HCT116 (cell line): ENCODE measurements around the gene SPRR1A. TPM values are rescaled to one million over a fixed set of nuclear protein-coding genes. Genes with fewer than 3 reads are reported as not detected.

Source experiments
- ATAC-seq: fragments of 200-7000 bp; cut with Tn5 transposase; 2 replicates; pipeline ENCODE4 v1.9.1; 2020; ENCODE audit warnings: mild to moderate bottlenecking, moderate library complexity
- BruUV-seq: library from RNA; stranded (reverse); fragments of 400-500 nt; replicated peaks from 2 replicates; lab custom pipeline; 2021; lab: Mats Ljungman, UMichigan
- CTCF ChIA-PET: fragments of 300-600 bp; sonication (Branson Sonifier 250); formaldehyde crosslinking; loops from one replicate; lab custom pipeline; 2021; ENCODE audit warnings: antibody characterized with exemption; lab: Charles Lee
- POLR2A ChIA-PET: fragments of 300-600, 350-600 bp; sonication (Branson Sonifier 250); formaldehyde crosslinking; loops from one replicate; lab custom pipeline; 2021; ENCODE audit warnings: antibody characterized with exemption; lab: Charles Lee
- RAD21 ChIA-PET, 2 experiments: fragments of 300-600 bp; sonication (Branson Sonifier 250); formaldehyde crosslinking; loops; one replicate each; lab custom pipeline; 2023; ENCODE audit warnings: low total read pairs in 2 of 2; ENCODE audit not compliant: uncharacterized antibody in 2 of 2, unreplicated experiment in 2 of 2, low non-redundant PET in 1 of 2; lab: Charles Lee
- DNase-seq: peaks from one replicate; pipeline ENCODE4 v3.0.0-alpha.2; 2010; ENCODE audit warnings: low read depth, low spot score
- H2AFZ ChIP-seq: fragments of 200-600 bp; shearing (Covaris generic), sonication (generic); 2 replicates; pipeline ENCODE4 v1.6.1; 2017; ENCODE audit warnings: low read depth, mixed run types, mixed read lengths, antibody characterized with exemption, low read length; ENCODE audit not compliant: poor library complexity, severe bottlenecking
- H3K27ac ChIP-seq: 2 replicates; pipeline ENCODE4 v1.5.1; 2012; ENCODE audit warnings: low read depth, low read length
- H3K27me3 ChIP-seq: fragments of 200-600 bp; sonication (generic); 2 replicates; pipeline ENCODE4 v1.6.1; 2016; ENCODE audit warnings: mixed run types, low read length, mixed read lengths; ENCODE audit not compliant: insufficient read depth
- H3K36me3 ChIP-seq, 2 experiments: fragments of 200-500 bp in 1 of 2; fragments of 200-600 bp in 1 of 2; sonication (Bioruptor generic) in 1 of 2; sonication (generic) in 1 of 2; 2 replicates each; pipeline versions ENCODE4 v1.5.1 to v1.6.1; 2014 to 2016; ENCODE audit warnings: low read length in 2 of 2, inconsistent platforms in 1 of 2, mixed read lengths in 1 of 2, mixed run types in 1 of 2; ENCODE audit not compliant: insufficient read depth in 2 of 2, control insufficient read depth in 1 of 2
- H3K4me1 ChIP-seq, 2 experiments: fragments of 200-600 bp in 1 of 2; sonication (generic) in 1 of 2; 2 replicates each; pipeline versions ENCODE4 v1.5.1 to v1.6.1; 2012 to 2017; ENCODE audit warnings: low read length in 2 of 2, inconsistent platforms in 1 of 2, mild to moderate bottlenecking in 1 of 2, mixed read lengths in 1 of 2, mixed run types in 1 of 2, moderate library complexity in 1 of 2; ENCODE audit not compliant: insufficient read depth in 2 of 2, control insufficient read depth in 1 of 2
- H3K4me2 ChIP-seq: fragments of 200-600 bp; sonication (generic); 2 replicates; pipeline ENCODE4 v1.6.1; 2017; ENCODE audit warnings: mixed run types, low read length, mixed read lengths
- H3K4me3 ChIP-seq, 2 experiments: fragments of 200-600 bp in 1 of 2; sonication (generic) in 1 of 2; replicated peaks in 1 of 2; 2 replicates each; pipeline ENCODE4 v1.5.1; 2011 to 2016; ENCODE audit warnings: low read length in 2 of 2, control low read depth in 1 of 2, low read depth in 1 of 2, mild to moderate bottlenecking in 1 of 2, mixed read lengths in 1 of 2, mixed run types in 1 of 2
- H3K79me2 ChIP-seq: fragments of 200-600 bp; sonication (generic); 2 replicates; pipeline ENCODE4 v1.6.1; 2017; ENCODE audit warnings: mild to moderate bottlenecking, mixed run types, low read length, moderate library complexity, mixed read lengths; ENCODE audit not compliant: insufficient read depth
- H3K9ac ChIP-seq: fragments of 200-600 bp; sonication (generic); 2 replicates; pipeline ENCODE4 v1.6.1; 2016; ENCODE audit warnings: low read length, mixed read lengths
- H3K9me2 ChIP-seq: fragments of 200-600 bp; sonication (generic), shearing (Covaris generic); 2 replicates; pipeline ENCODE4 v1.6.1; 2017; ENCODE audit warnings: mixed run types, mild to moderate bottlenecking, moderate library complexity; ENCODE audit not compliant: insufficient read depth
- H3K9me3 ChIP-seq, 2 experiments: fragments of 200-500 bp in 1 of 2; fragments of 200-600 bp in 1 of 2; sonication (Bioruptor generic) in 1 of 2; sonication (generic) in 1 of 2; 2 replicates each; pipeline ENCODE4 v1.6.1; 2014 to 2017; ENCODE audit warnings: low read length in 2 of 2, mixed read lengths in 2 of 2, inconsistent platforms in 1 of 2, low read depth in 1 of 2, mild to moderate bottlenecking in 1 of 2, mixed run types in 1 of 2, moderate library complexity in 1 of 2; ENCODE audit not compliant: control insufficient read depth in 1 of 2, insufficient read depth in 1 of 2
- H4K20me1 ChIP-seq: fragments of 200-600 bp; sonication (generic), shearing (Covaris generic); 2 replicates; pipeline ENCODE4 v1.6.1; 2017; ENCODE audit warnings: mixed run types, mild to moderate bottlenecking, moderate library complexity; ENCODE audit not compliant: insufficient read depth
- CBX3 ChIP-seq: IDR thresholded peaks from 2 replicates; pipeline ENCODE4 v1.6.1; 2012; ENCODE audit warnings: low read depth
- CTCF ChIP-seq, 3 experiments: fragments of 200-600 bp in 1 of 3; sonication (generic) in 1 of 3; IDR thresholded peaks in 2 of 3; conservative IDR thresholded peaks in 1 of 3; 2 replicates each; pipeline ENCODE4 v1.5.1; 2012 to 2017; ENCODE audit warnings: low read depth in 2 of 3, low read length in 2 of 3, antibody characterized with exemption in 1 of 3, borderline replicate concordance in 1 of 3, control low read depth in 1 of 3, mild to moderate bottlenecking in 1 of 3, mixed read lengths in 1 of 3, mixed run types in 1 of 3, moderate library complexity in 1 of 3; ENCODE audit not compliant: insufficient read depth in 1 of 3
- ELF1 ChIP-seq: IDR thresholded peaks from 2 replicates; pipeline ENCODE4 v1.6.1; 2012; ENCODE audit warnings: low read depth, borderline replicate concordance
- EZH2phosphoT487 ChIP-seq: fragments of 200-600 bp; IDR thresholded peaks from 2 replicates; pipeline ENCODE4 v1.6.1; 2018; ENCODE audit warnings: antibody characterized with exemption, borderline replicate concordance
- JUND ChIP-seq: IDR thresholded peaks from 2 replicates; pipeline ENCODE4 v1.6.1; 2012
- POLR2AphosphoS5 ChIP-seq: IDR thresholded peaks from 2 replicates; pipeline ENCODE4 v1.6.1; 2011; ENCODE audit warnings: mild to moderate bottlenecking, low read depth, low read length, moderate library complexity
- SIN3A ChIP-seq: IDR thresholded peaks from 2 replicates; pipeline ENCODE4 v1.6.1; 2012; ENCODE audit warnings: low read depth
- SP1 ChIP-seq: IDR thresholded peaks from 2 replicates; pipeline ENCODE4 v1.6.1; 2012; ENCODE audit warnings: low read depth
- ZNF274 ChIP-seq: fragments of 200-500 bp; sonication (Bioruptor generic); IDR thresholded peaks from 2 replicates; pipeline ENCODE4 v1.6.1; 2014; ENCODE audit warnings: mild to moderate bottlenecking, low read depth, low read length, inconsistent platforms
- intact Hi-C: fragments of 100-400 bp; cut with micrococcal nuclease; formaldehyde crosslinking; loops from 2 replicates; pipeline ENCODE4 v1.10.0; 2022
- total RNA-seq: library from RNA; stranded (reverse); gene quantifications from one replicate; pipeline ENCODE4 v1.2.1, GENCODE V29; 2021; ENCODE audit not compliant: unreplicated experiment

The SPRR1A gene
- total RNA-seq, 1 experiment from 2014 or later, result not detected

- no peak for TF ChIP-seq ELF1
- TF ChIP-seq SIN3A, result no peak
Measured at GRCh38 chr1:152970495-152970894, 13.4 kb upstream of the SPRR1A start, which contains the start of gene SPRR4 (continued).

- H3K4me2 ChIP-seq, result no peak overlapping the region
- H3K27ac ChIP-seq, result no peak overlapping the region
- BruUV-seq, result no TSS peak
- no peaks in the 10 kb centered on the region for H3K36me3 ChIP-seq
- H3K9me2 ChIP-seq, result no peaks in the 10 kb centered on the region
- ChIA-PET POLR2A (no interaction called here), RAD21 (no interaction called here), CTCF (no interaction called here)
- DNase-seq, result no peak
- H4K20me1 ChIP-seq, result no peaks in the 10 kb centered on the region
- no peaks in the 10 kb centered on the region for H3K9me3 ChIP-seq
- no peaks in the 10 kb centered on the region for H3K79me2 ChIP-seq
- no peak for ATAC-seq
- H2AFZ ChIP-seq, result no peak overlapping the region
- no peak overlapping the region for H3K9ac ChIP-seq
- TF ChIP-seq CTCF (IDR thresholded peaks at IDR 0.05 in 2 of 3, conservative IDR thresholded peaks at IDR 0.05 in 1 of 3; ENCODE audit: borderline replicate concordance in 1 of 3, insufficient read depth in 1 of 3, low read depth in 2 of 3, low read length in 2 of 3) (no peak), CBX3 (no peak), SP1 (no peak), JUND (no peak), POLR2AphosphoS5 (no peak), EZH2phosphoT487 (no peak), ZNF274 (no peak)
- intact Hi-C loops, result no loop called here
- H3K4me3 ChIP-seq, result no peak overlapping the region
- H3K27me3 ChIP-seq, result peaks cover 26% of the 10 kb centered on the region
- no peaks in the 10 kb centered on the region for H3K4me1 ChIP-seq
Measured at GRCh38 chr1:152972196-152972886, 11.5 kb upstream of the SPRR1A start.
